ENCODE measurements around the gene RFTN1. TPM values are rescaled to one million over a fixed set of nuclear protein-coding genes. Genes with fewer than 3 reads are reported as not detected.
"Not testable (repeated sequence)": the region's sequence is repeated elsewhere in the genome, so short reads cannot be mapped to it uniquely, and the experiment has no call there.

Gene RFTN1
- total and polyA plus RNA-seq, 3 donors from 2014 or later: 20.8 to 25.7 (median 22.2) TPM

GRCh38 chr3:16496008-16496407 is 17.5 kb downstream of the RFTN1 start:
- Histone ChIP-seq H3K4me1 (no peaks in the 10 kb centered on the region), H3K27me3 (no peaks in the 10 kb centered on the region), H3K9me3 (no peaks in the 10 kb centered on the region), H3K27ac (no peak overlapping the region), H3K36me3 (ENCODE audit: low read depth, missing control alignments) (no peaks in the 10 kb centered on the region), H3K4me3 (no peak overlapping the region)
- intact Hi-C loops (cut with DNase I; ENCODE audit: low total_unique reads): no loop called here
- TF ChIP-seq CTCF (IDR thresholded peaks at IDR 0.05): no peak
- no peak for TF ChIP-seq POLR2A (IDR thresholded peaks at IDR 0.05)
- WGBS, 2 donors: 97 to 100% methylated on average over 2 of the region's 2 CpGs
- no peak for DNase-seq

GRCh38 chr3:16494814-16495431 is 18.6 kb downstream of the RFTN1 start:
- H3K27ac ChIP-seq: no peak overlapping the region
- no peak for DNase-seq
- H3K36me3 ChIP-seq (ENCODE audit: low read depth, missing control alignments): no peaks in the 10 kb centered on the region
- intact Hi-C loops (cut with DNase I; ENCODE audit: low total_unique reads): no loop called here
- WGBS, 2 donors: 60 to 70% methylated on average over 9 of the region's 9 CpGs
- H3K4me3 ChIP-seq: no peak overlapping the region
- no peaks in the 10 kb centered on the region for H3K9me3 ChIP-seq
- TF ChIP-seq POLR2A (IDR thresholded peaks at IDR 0.05) (no peak), CTCF (IDR thresholded peaks at IDR 0.05) (no peak)
- H3K4me1 ChIP-seq: no peaks in the 10 kb centered on the region
- no peaks in the 10 kb centered on the region for H3K27me3 ChIP-seq

- DNase-seq: no peak
- WGBS, 2 donors: 88 to 93% methylated on average over 5 of the region's 5 CpGs
- intact Hi-C loops (cut with DNase I; ENCODE audit: low total_unique reads): no loop called here
- no peaks in the 10 kb centered on the region for H3K36me3 ChIP-seq (ENCODE audit: low read depth, missing control alignments)
- H3K27ac ChIP-seq: no peak overlapping the region
- H3K4me3 ChIP-seq: no peak overlapping the region
- TF ChIP-seq CTCF (IDR thresholded peaks at IDR 0.05): no peak
- TF ChIP-seq POLR2A (IDR thresholded peaks at IDR 0.05): no peak
- no peaks in the 10 kb centered on the region for H3K9me3 ChIP-seq
- no peaks in the 10 kb centered on the region for H3K4me1 ChIP-seq
- no peaks in the 10 kb centered on the region for H3K27me3 ChIP-seq
These were observed 19.4 kb downstream of the RFTN1 start for GRCh38 chr3:16494094-16494493.

GRCh38 chr3:16490062-16490619 is 23.4 kb downstream of the RFTN1 start:
- WGBS, 2 donors: 76 to 78% methylated on average over 4 of the region's 4 CpGs
- intact Hi-C loops (cut with DNase I; ENCODE audit: low total_unique reads): no loop called here
- TF ChIP-seq CTCF (IDR thresholded peaks at IDR 0.05): no peak
- TF ChIP-seq POLR2A (IDR thresholded peaks at IDR 0.05): no peak
- Histone ChIP-seq H3K4me3 (no peak overlapping the region), H3K4me1 (no peaks in the 10 kb centered on the region), H3K9me3 (no peaks in the 10 kb centered on the region), H3K27ac (no peak overlapping the region), H3K27me3 (no peaks in the 10 kb centered on the region), H3K36me3 (ENCODE audit: low read depth, missing control alignments) (no peaks in the 10 kb centered on the region)
- DNase-seq: no peak

GRCh38 chr3:16489326-16490061 is 24.0 kb downstream of the RFTN1 start:
- intact Hi-C loops (cut with DNase I; ENCODE audit: low total_unique reads); H3K27me3 ChIP-seq; H3K4me1 ChIP-seq; H3K27ac ChIP-seq; H3K4me3 ChIP-seq; H3K36me3 ChIP-seq (ENCODE audit: low read depth, missing control alignments); DNase-seq; H3K9me3 ChIP-seq: not testable (repeated sequence)
- 82 to 90% methylated on average over 8 of the region's 8 CpGs for WGBS, 2 donors

Measured in testis (tissue), 3 donors.